IMR-90 (cell line): Measurements from ENCODE around the gene ETV6. TPM values are rescaled to one million over a fixed set of nuclear protein-coding genes. Genes with fewer than 3 reads are reported as not detected.

Source experiments
- ATAC-seq: fragments of 200-7000 bp; cut with Tn5 transposase; 2 replicates; pipeline ENCODE4 v1.9.1; 2020; ENCODE audit warnings: low read depth, mild to moderate bottlenecking, moderate library complexity
- BruUV-seq: library from RNA; stranded (reverse); fragments of 400-500 nt; replicated peaks from 2 replicates; lab custom pipeline; 2021; lab: Mats Ljungman, UMichigan
- CTCF ChIA-PET: fragments of 300-600 bp; formaldehyde crosslinking; extraction: SDS; loops from one replicate; lab custom pipeline; 2021; ENCODE audit warnings: antibody characterized with exemption; lab: Yijun Ruan, JAX
- POLR2A ChIA-PET: fragments of 300-600 bp; sonication (Branson Sonifier 250); formaldehyde crosslinking; loops from one replicate; lab custom pipeline; 2022; ENCODE audit warnings: antibody characterized with exemption; ENCODE audit not compliant: unreplicated experiment; lab: Charles Lee
- DNase-seq: peaks from one replicate; pipeline ENCODE4 v3.0.0; 2013
- H2AFZ ChIP-seq: replicated peaks from 2 replicates; pipeline ENCODE3; 2013; ENCODE audit warnings: low read length, mild to moderate bottlenecking; ENCODE audit not compliant: poor library complexity
- H2AK5ac ChIP-seq: 2 replicates; pipeline ENCODE4 v1.6.1; 2013; ENCODE audit warnings: low read depth, low read length, inconsistent platforms
- H2AK9ac ChIP-seq: replicated peaks from 2 replicates; pipeline ENCODE3; 2013; ENCODE audit warnings: mild to moderate bottlenecking, low read depth, low read length, moderate library complexity; ENCODE audit not compliant: poor library complexity
- H2BK120ac ChIP-seq: 2 replicates; pipeline ENCODE4 v1.6.1; 2013; ENCODE audit warnings: low read depth, low read length, inconsistent platforms
- H2BK15ac ChIP-seq: 3 replicates; pipeline ENCODE4 v1.6.1; 2013; ENCODE audit warnings: low read depth, low read length, inconsistent platforms
- H2BK20ac ChIP-seq: 2 replicates; pipeline ENCODE4 v1.6.1; 2013; ENCODE audit warnings: low read depth, mild to moderate bottlenecking, inconsistent platforms, low read length, moderate library complexity
- H2BK5ac ChIP-seq: 2 replicates; pipeline ENCODE4 v1.6.1; 2013; ENCODE audit warnings: mild to moderate bottlenecking, low read depth, low read length, inconsistent platforms; ENCODE audit not compliant: poor library complexity, severe bottlenecking
- H3K14ac ChIP-seq: replicated peaks from 2 replicates; pipeline ENCODE4 v1.6.1; 2013; ENCODE audit warnings: low read depth, low read length, inconsistent platforms
- H3K18ac ChIP-seq: 2 replicates; pipeline ENCODE4 v1.6.1; 2013; ENCODE audit warnings: low read depth, low read length, control low read depth
- H3K23ac ChIP-seq: 2 replicates; pipeline ENCODE4 v1.6.1; 2013; ENCODE audit warnings: low read depth, low read length, inconsistent platforms
- H3K27ac ChIP-seq: 2 replicates; pipeline ENCODE4 v1.5.1; 2013; ENCODE audit warnings: mild to moderate bottlenecking, control low read depth, low read length; ENCODE audit not compliant: insufficient read depth
- H3K27me3 ChIP-seq: 2 replicates; pipeline ENCODE4 v1.6.1; 2013; ENCODE audit warnings: low read length; ENCODE audit not compliant: control insufficient read depth, insufficient read depth
- H3K36me3 ChIP-seq: 2 replicates; pipeline ENCODE4 v1.6.1; 2013; ENCODE audit warnings: low read length, mixed read lengths; ENCODE audit not compliant: control insufficient read depth, insufficient read depth
- H3K4ac ChIP-seq: 2 replicates; pipeline ENCODE4 v1.6.1; 2013; ENCODE audit warnings: low read depth, low read length, inconsistent platforms
- H3K4me1 ChIP-seq: 2 replicates; pipeline ENCODE4 v1.6.1; 2013; ENCODE audit warnings: low read length, mixed read lengths; ENCODE audit not compliant: control insufficient read depth, insufficient read depth
- H3K4me2 ChIP-seq: 2 replicates; pipeline ENCODE4 v1.6.1; 2013; ENCODE audit warnings: low read depth, mild to moderate bottlenecking, control low read depth, low read length, moderate library complexity
- H3K4me3 ChIP-seq: 2 replicates; pipeline ENCODE4 v1.5.1; 2013; ENCODE audit warnings: low read depth, mild to moderate bottlenecking, control low read depth, low read length, moderate library complexity; ENCODE audit not compliant: insufficient read depth
- H3K56ac ChIP-seq: 2 replicates; pipeline ENCODE4 v1.6.1; 2013; ENCODE audit warnings: low read length, inconsistent platforms; ENCODE audit not compliant: insufficient read depth; ENCODE audit errors: extremely low read depth
- H3K79me1 ChIP-seq, 2 experiments: 2 replicates each; pipeline ENCODE4 v1.6.1; 2013; ENCODE audit warnings: low read length in 2 of 2, inconsistent platforms in 1 of 2, low read depth in 1 of 2
- H3K9ac ChIP-seq: 2 replicates; pipeline ENCODE4 v1.6.1; 2013; ENCODE audit warnings: low read depth, low read length, control low read depth
- H3K9me1 ChIP-seq: 2 replicates; pipeline ENCODE4 v1.6.1; 2013; ENCODE audit warnings: low read length, inconsistent platforms; ENCODE audit not compliant: insufficient read depth
- H3K9me3 ChIP-seq: 2 replicates; pipeline ENCODE4 v1.6.1; 2013; ENCODE audit warnings: low read length; ENCODE audit not compliant: control insufficient read depth, insufficient read depth
- H4K20me1 ChIP-seq: 2 replicates; pipeline ENCODE4 v1.6.1; 2013; ENCODE audit warnings: low read length, inconsistent platforms; ENCODE audit not compliant: insufficient read depth
- H4K5ac ChIP-seq: 2 replicates; pipeline ENCODE4 v1.6.1; 2013; ENCODE audit warnings: mild to moderate bottlenecking, low read depth, low read length, control low read depth
- H4K8ac ChIP-seq, 2 experiments: 2 replicates each; pipeline ENCODE4 v1.6.1; 2013; ENCODE audit warnings: low read depth in 2 of 2, low read length in 2 of 2, control low read depth in 1 of 2, inconsistent platforms in 1 of 2
- H4K91ac ChIP-seq: 2 replicates; pipeline ENCODE4 v1.6.1; 2013; ENCODE audit warnings: low read depth, low read length, inconsistent platforms; ENCODE audit not compliant: insufficient read depth
- BHLHE40 ChIP-seq: fragments of 150-350 bp; IDR thresholded peaks from 2 replicates; pipeline ENCODE4 v1.6.1; 2016; ENCODE audit warnings: mild to moderate bottlenecking, low read depth, low read length
- CEBPB ChIP-seq: IDR thresholded peaks from 2 replicates; pipeline ENCODE4 v1.6.1; 2012; ENCODE audit warnings: low read depth, low read length, improper control_type of control experiment
- CHD1 ChIP-seq: IDR thresholded peaks from 2 replicates; pipeline ENCODE4 v1.6.1; 2012; ENCODE audit warnings: low read depth, low read length, improper control_type of control experiment
- ELK1 ChIP-seq: fragments of 150-350 bp; IDR thresholded peaks from 2 replicates; pipeline ENCODE4 v1.6.1; 2016; ENCODE audit warnings: low read depth, mild to moderate bottlenecking, low read length, moderate library complexity, borderline replicate concordance
- FOS ChIP-seq: fragments of 150-350 bp; IDR thresholded peaks from 2 replicates; pipeline ENCODE4 v1.6.1; 2016; ENCODE audit warnings: low read depth, low read length
- MAFK ChIP-seq: IDR thresholded peaks from 2 replicates; pipeline ENCODE4 v1.6.1; 2012; ENCODE audit warnings: low read depth, low read length, improper control_type of control experiment
- MAZ ChIP-seq: IDR thresholded peaks from 2 replicates; pipeline ENCODE4 v1.6.1; 2012; ENCODE audit warnings: low read depth, mild to moderate bottlenecking, low read length, improper control_type of control experiment, moderate library complexity, borderline replicate concordance
- MXI1 ChIP-seq: IDR thresholded peaks from 2 replicates; pipeline ENCODE4 v1.6.1; 2012; ENCODE audit warnings: low read depth, mild to moderate bottlenecking, low read length, moderate library complexity, borderline replicate concordance
- NFE2L2 ChIP-seq: fragments of 150-350 bp; IDR thresholded peaks from 2 replicates; pipeline ENCODE4 v1.6.1; 2016; ENCODE audit warnings: low read depth, mild to moderate bottlenecking, low read length
- POLR2A ChIP-seq: IDR thresholded peaks from 2 replicates; pipeline ENCODE4 v1.6.1; 2012; ENCODE audit warnings: mild to moderate bottlenecking, low read depth, low read length
- RAD21 ChIP-seq: IDR thresholded peaks from 2 replicates; pipeline ENCODE4 v1.6.1; 2012; ENCODE audit warnings: low read length, improper control_type of control experiment
- RCOR1 ChIP-seq: IDR thresholded peaks from 2 replicates; pipeline ENCODE4 v1.6.1; 2012; ENCODE audit warnings: mild to moderate bottlenecking, low read length, improper control_type of control experiment; ENCODE audit not compliant: insufficient replicate concordance
- RFX5 ChIP-seq: IDR thresholded peaks from 2 replicates; pipeline ENCODE4 v1.8.0; 2012; ENCODE audit warnings: low read depth, mild to moderate bottlenecking, low read length, moderate library complexity
- SMC3 ChIP-seq: fragments of 150-350 bp; IDR thresholded peaks from 2 replicates; pipeline ENCODE4 v1.6.1; 2016; ENCODE audit warnings: low read depth, mild to moderate bottlenecking, antibody characterized with exemption, low read length, moderate library complexity
- USF2 ChIP-seq: fragments of 150-350 bp; IDR thresholded peaks from 2 replicates; pipeline ENCODE4 v1.6.1; 2017; ENCODE audit warnings: mild to moderate bottlenecking, antibody characterized with exemption, low read length, low read depth
- WGBS, 2 experiments: methylation state at CpG; one replicate each; pipeline versions ENCODE4 v1.1.5 to v1.1.7; 2013; ENCODE audit warnings: missing lambda C conversion rate in 2 of 2; ENCODE audit not compliant: insufficient read length in 1 of 2; ENCODE audit errors: extremely low coverage in 2 of 2; 5-methylcytosine and 5-hydroxymethylcytosine counted together
- dilution Hi-C: fragments of 300-500 bp; cut with HindIII; formaldehyde crosslinking; loops from one replicate; pipeline ENCODE4 v1.14.3; 2018; ENCODE audit warnings: low sequenced_read_pairs; ENCODE audit not compliant: unreplicated experiment
- in situ Hi-C: fragments of 300-500 bp; cut with MboI; formaldehyde crosslinking; loops from 3 replicates; pipeline ENCODE4 v1.14.3; 2019; ENCODE audit warnings: low sequenced_read_pairs, inconsistent platforms, mixed read lengths
- intact Hi-C: fragments of 100-400 bp; cut with micrococcal nuclease; formaldehyde crosslinking; loops from 2 replicates; pipeline ENCODE4 v1.10.0; 2022
- polyA plus RNA-seq, 3 experiments: library from polyadenylated mRNA; depleted of rRNA; stranded (reverse); fragments of >200 nt; gene quantifications; 2 replicates each; pipeline ENCODE4 v1.2.3, GENCODE V29; 2012; ENCODE audit warnings: low replicate concordance in 1 of 3
- total RNA-seq: library from RNA; depleted of rRNA; stranded (reverse); fragments of >200 nt; gene quantifications from 2 replicates; pipeline ENCODE4 v1.2.3, GENCODE V29; 2012
- TF ChIP-seq, protein P1 (sequence below): conservative IDR thresholded peaks from 2 replicates; pipeline ENCODE4 v1.5.1; 2012; ENCODE audit warnings: mild to moderate bottlenecking, low read depth, low read length, improper control_type of control experiment

ETV6 gene
- total and polyA plus RNA-seq, 2 of the 4 experiments (the other 2 are of a cell fraction): 8.4 to 9.9 TPM

DNA sequence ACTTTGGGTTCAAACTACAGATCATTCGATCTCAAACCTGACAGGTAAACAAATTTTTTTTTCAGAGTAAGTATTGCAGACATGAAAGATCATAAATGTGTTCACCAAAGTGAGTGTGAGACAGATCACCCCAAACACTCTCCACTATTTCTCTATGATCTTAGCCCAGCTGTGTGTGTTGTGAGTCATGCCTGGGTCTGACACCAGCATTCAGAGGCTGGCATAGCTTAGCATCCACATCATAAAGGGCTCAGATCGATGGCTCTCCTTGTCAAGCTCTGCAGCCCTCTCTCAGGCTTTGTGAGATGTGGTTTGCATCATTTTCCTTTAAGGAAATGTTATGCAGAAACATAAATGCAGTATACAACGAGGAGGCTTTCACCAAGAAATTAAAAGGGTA lies 164.9 kb downstream of the ETV6 start:
- Histone ChIP-seq H3K4ac (no peak overlapping the region), H3K4me1 (peaks cover 20% of the 10 kb centered on the region), H2BK20ac (no peak overlapping the region), H3K9me3 (no peaks in the 10 kb centered on the region), H2BK120ac (no peak overlapping the region), H3K27me3 (no peaks in the 10 kb centered on the region), H3K4me3 (no peak overlapping the region), H3K4me2 (no peak overlapping the region; the same call in 1 of the 2 replicates), H4K5ac (no peak overlapping the region), H3K27ac (no peak overlapping the region; the same call in 1 of the 2 replicates), H2BK5ac (no peak overlapping the region), H3K56ac (no peak overlapping the region), H3K9ac (no peak overlapping the region), H2AK5ac (no peak overlapping the region), H3K23ac (no peak overlapping the region), H3K79me1 (peaks cover 22 to 65% of the 10 kb centered on the region in 2 experiments; a peak in 3 of 4 replicates), H4K91ac (no peak overlapping the region), H2BK15ac (no peak overlapping the region), H3K18ac (no peak overlapping the region), H3K14ac (no peak overlapping the region; the same call in 1 of the 2 replicates), H3K36me3 (no peaks in the 10 kb centered on the region), H4K8ac (no peak overlapping the region), H2AK9ac (no peak overlapping the region), H4K20me1 (no peaks in the 10 kb centered on the region), H3K9me1 (peaks cover 5% of the 10 kb centered on the region), H2AFZ (no peak overlapping the region)
- WGBS, 2 experiments: 14% methylated on average over 1 of the region's 3 CpGs; no CpG with 5 or more reads in 1 of the 2 experiments
- no peak for TF ChIP-seq RFX5
- no peak for TF ChIP-seq USF2
- TF ChIP-seq ELK1: no peak
- no peak for TF ChIP-seq CHD1
- peak; percentile 79 for TF ChIP-seq FOS
- TF ChIP-seq BHLHE40: no peak
- no peak for TF ChIP-seq SMC3
- 0 out of 2 replicates have a peak, but pooled peaks have one; percentile 32 for TF ChIP-seq CEBPB
- no peak for TF ChIP-seq MAZ
- TF ChIP-seq RCOR1: peak; percentile 42
- 0 out of 2 replicates have a peak, but pooled peaks have one; percentile 16 for TF ChIP-seq RAD21
- peak; percentile 7; the same call in 1 of the 2 replicates for TF ChIP-seq MAFK
- TF ChIP-seq MXI1: no peak
- TF ChIP-seq NFE2L2: no peak
- no peak for TF ChIP-seq POLR2A
- TF ChIP-seq, protein P1, sequence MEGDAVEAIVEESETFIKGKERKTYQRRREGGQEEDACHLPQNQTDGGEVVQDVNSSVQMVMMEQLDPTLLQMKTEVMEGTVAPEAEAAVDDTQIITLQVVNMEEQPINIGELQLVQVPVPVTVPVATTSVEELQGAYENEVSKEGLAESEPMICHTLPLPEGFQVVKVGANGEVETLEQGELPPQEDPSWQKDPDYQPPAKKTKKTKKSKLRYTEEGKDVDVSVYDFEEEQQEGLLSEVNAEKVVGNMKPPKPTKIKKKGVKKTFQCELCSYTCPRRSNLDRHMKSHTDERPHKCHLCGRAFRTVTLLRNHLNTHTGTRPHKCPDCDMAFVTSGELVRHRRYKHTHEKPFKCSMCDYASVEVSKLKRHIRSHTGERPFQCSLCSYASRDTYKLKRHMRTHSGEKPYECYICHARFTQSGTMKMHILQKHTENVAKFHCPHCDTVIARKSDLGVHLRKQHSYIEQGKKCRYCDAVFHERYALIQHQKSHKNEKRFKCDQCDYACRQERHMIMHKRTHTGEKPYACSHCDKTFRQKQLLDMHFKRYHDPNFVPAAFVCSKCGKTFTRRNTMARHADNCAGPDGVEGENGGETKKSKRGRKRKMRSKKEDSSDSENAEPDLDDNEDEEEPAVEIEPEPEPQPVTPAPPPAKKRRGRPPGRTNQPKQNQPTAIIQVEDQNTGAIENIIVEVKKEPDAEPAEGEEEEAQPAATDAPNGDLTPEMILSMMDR: no peak
- DNase-seq: peak; percentile 89
- BruUV-seq: no TSS peak
- dilution Hi-C loops (no loop called here), intact Hi-C loops (loop anchor here (5.0 kb wide), 1 partner anchor 162 kb away; no protein-coding TSS in a partner anchor), in situ Hi-C loops (no loop called here)
- ATAC-seq: peak; percentile 74
- ChIA-PET CTCF (interaction anchor here (0.5 to 1.3 kb wide), 2 partner anchors 13 to 90 kb away, joined by 3 read pairs; no protein-coding TSS in a partner anchor), POLR2A (no interaction called here)
